ENCODE data around the gene SULT1B1.

GRCh38 chr4:69744157-69744478 is 16.3 kb downstream of the SULT1B1 start:
- no peak for TF ChIP-seq CTCF (IDR thresholded peaks at IDR 0.05)
- no peak for TF ChIP-seq POLR2A (IDR thresholded peaks at IDR 0.05)
- no peak for TF ChIP-seq POLR2AphosphoS5 (IDR thresholded peaks at IDR 0.05)

Measured in breast epithelium (tissue), 3 donors.